ENCODE measurements around the gene KLHL2.
"Not testable (repeated sequence)": the region's sequence is repeated elsewhere in the genome, so short reads cannot be mapped to it uniquely, and the experiment has no call there.

The KLHL2 gene

DNA sequence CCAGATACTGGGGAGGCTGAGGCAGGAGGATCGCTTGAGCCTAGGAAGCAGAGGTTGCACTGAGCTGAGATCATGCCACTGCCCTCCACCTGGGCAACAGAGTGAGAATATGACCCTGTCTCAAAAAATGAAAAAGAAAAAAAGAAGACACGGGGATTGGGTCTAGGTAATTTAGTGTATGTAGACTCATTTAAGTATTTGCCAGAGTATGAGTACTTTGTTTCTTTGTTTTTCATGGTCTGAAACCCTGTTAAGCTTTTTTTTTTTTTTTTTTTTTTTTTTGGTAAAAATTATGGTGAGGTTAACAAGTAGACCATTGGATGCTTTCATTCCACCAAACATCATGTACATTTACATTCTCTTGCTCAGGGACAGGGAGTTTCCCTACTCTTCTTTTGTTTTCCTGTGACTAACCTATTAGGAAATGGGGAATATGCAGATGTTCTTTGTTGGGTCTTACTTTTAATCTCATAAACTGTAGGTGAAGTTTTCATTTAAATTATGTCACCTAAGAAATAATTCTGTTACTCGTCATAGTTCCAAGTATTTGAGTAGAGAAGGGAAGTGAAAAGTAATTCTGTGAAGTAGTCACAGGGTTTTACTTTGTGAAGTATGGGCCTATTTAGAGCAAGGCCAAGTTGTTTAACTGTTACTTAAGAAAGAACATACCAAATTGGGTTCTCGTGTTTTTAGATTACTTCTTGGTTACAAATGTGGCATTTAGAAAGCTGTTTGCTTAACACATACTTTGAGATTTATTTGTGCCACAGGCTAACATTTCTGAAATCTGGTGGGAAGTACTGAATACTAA is 25.5 kb downstream of the KLHL2 start:
- H3K4me3 ChIP-seq (ENCODE audit: low read depth, low read length); H3K9me3 ChIP-seq (ENCODE audit: control insufficient read depth, insufficient read depth, low read depth, low read length); H3K4me1 ChIP-seq (ENCODE audit: control insufficient read depth, insufficient read depth, low read length); CTCF ChIA-PET; H3K36me3 ChIP-seq (ENCODE audit: control insufficient read depth in 2 of 2, insufficient read depth in 1 of 2, low read length in 2 of 2); POLR2A ChIA-PET; H3K27ac ChIP-seq (ENCODE audit: extremely low read depth, low read depth, low read length): not testable (repeated sequence)

GRCh38 chr4:165234766-165235165 is 27.4 kb downstream of the KLHL2 start:
- Histone ChIP-seq H3K36me3 (ENCODE audit: control insufficient read depth in 2 of 2, insufficient read depth in 1 of 2, low read length in 2 of 2) (no peaks in the 10 kb centered on the region; a peak in 1 of 3 replicates), H3K4me1 (ENCODE audit: control insufficient read depth, insufficient read depth, low read length) (no peaks in the 10 kb centered on the region; the same call in 1 of the 2 replicates), H3K27ac (ENCODE audit: extremely low read depth, low read depth, low read length) (no peak overlapping the region), H3K4me3 (ENCODE audit: low read depth, low read length) (no peak overlapping the region), H3K9me3 (ENCODE audit: control insufficient read depth, insufficient read depth, low read depth, low read length) (no peaks in the 10 kb centered on the region)
- ChIA-PET CTCF (no interaction called here), POLR2A (no interaction called here)
- TF ChIP-seq YY1 (tag by site-specific recombination; IDR thresholded peaks at IDR 0.05) (no peak), ZNF433 (tag by site-specific recombination; IDR thresholded peaks at IDR 0.05; ENCODE audit: low read depth) (no peak), ZNF830 (tag by site-specific recombination; IDR thresholded peaks at IDR 0.05; ENCODE audit: low read depth) (no peak), ZNF174 (tag by site-specific recombination; IDR thresholded peaks at IDR 0.05) (no peak), ZNF133 (tag by site-specific recombination; IDR thresholded peaks at IDR 0.05) (no peak), SALL2 (tag by site-specific recombination; IDR thresholded peaks at IDR 0.05; ENCODE audit: borderline replicate concordance) (no peak), ZXDB (tag by site-specific recombination; IDR thresholded peaks at IDR 0.05) (no peak), RBAK (tag by site-specific recombination; IDR thresholded peaks at IDR 0.05) (no peak), ZNF214 (tag by site-specific recombination; IDR thresholded peaks at IDR 0.05; ENCODE audit: borderline replicate concordance) (no peak), ZNF621 (tag by site-specific recombination; IDR thresholded peaks at IDR 0.05) (no peak), BCL11A (tag by site-specific recombination; IDR thresholded peaks at IDR 0.05; ENCODE audit: low read depth) (no peak), REPIN1 (tag by site-specific recombination; IDR thresholded peaks at IDR 0.05; ENCODE audit: low read depth) (no peak), ZBTB6 (tag by site-specific recombination; IDR thresholded peaks at IDR 0.05) (no peak), ZNF114 (tag by site-specific recombination; IDR thresholded peaks at IDR 0.05) (no peak), ZNF148 (tag by site-specific recombination; IDR thresholded peaks at IDR 0.05; ENCODE audit: borderline replicate concordance) (no peak), ZNF155 (tag by site-specific recombination; IDR thresholded peaks at IDR 0.05) (no peak), FEZF1 (tag by site-specific recombination; IDR thresholded peaks at IDR 0.05) (no peak), ZNF473 (tag by site-specific recombination; IDR thresholded peaks at IDR 0.05) (no peak)

- H3K36me3 ChIP-seq (ENCODE audit: control insufficient read depth in 2 of 2, insufficient read depth in 1 of 2, low read length in 2 of 2); POLR2A ChIA-PET; CTCF ChIA-PET: not testable (repeated sequence)
Measured at GRCh38 chr4:165236852-165237251, 29.5 kb downstream of the KLHL2 start.

More at GRCh38 chr4:165236852-165237251, 29.5 kb downstream of the KLHL2 start:
- not testable (repeated sequence) for H3K4me3 ChIP-seq (ENCODE audit: low read depth, low read length); H3K27ac ChIP-seq (ENCODE audit: extremely low read depth, low read depth, low read length); H3K9me3 ChIP-seq (ENCODE audit: control insufficient read depth, insufficient read depth, low read depth, low read length); H3K4me1 ChIP-seq (ENCODE audit: control insufficient read depth, insufficient read depth, low read length)

Measured in HEK293 (cell line).